Cerebellar cortex (tissue), 1 donor: ENCODE measurements around the gene PCSK9.
"Not testable (repeated sequence)": the region's sequence is repeated elsewhere in the genome, so short reads cannot be mapped to it uniquely, and the experiment has no call there.

ENCODE experiments used
- DNase-seq: peaks from one replicate; pipeline ENCODE4 v3.0.0-alpha.2; 2015; ENCODE audit warnings: low spot score

Gene PCSK9

GRCh38 chr1:55081188-55081904 is 42.0 kb downstream of the PCSK9 start:
- DNase-seq = no peak

- DNase-seq = no peak
These were observed 42.6 kb downstream of the PCSK9 start for GRCh38 chr1:55081905-55082296.

GRCh38 chr1:55084257-55084656 is 44.9 kb downstream of the PCSK9 start:
- DNase-seq = no peak

GRCh38 chr1:55087439-55087838 is 48.1 kb downstream of the PCSK9 start:
- no peak for DNase-seq

- DNase-seq = no peak
These were observed 49.1 kb downstream of the PCSK9 start for GRCh38 chr1:55088413-55088812.

- no peak for DNase-seq
These were observed 50.3 kb downstream of the PCSK9 start for GRCh38 chr1:55089683-55090082.

GRCh38 chr1:55092475-55092874 is 53.1 kb downstream of the PCSK9 start:
- DNase-seq = no peak

GRCh38 chr1:55095095-55095494 is 55.7 kb downstream of the PCSK9 start:
- DNase-seq = no peak

- DNase-seq = no peak
These were observed 64.5 kb downstream of the PCSK9 start for GRCh38 chr1:55103891-55104290.

GRCh38 chr1:55107101-55107500 is 67.8 kb downstream of the PCSK9 start:
- no peak for DNase-seq

GRCh38 chr1:55109005-55109404 is 69.7 kb downstream of the PCSK9 start:
- not testable (repeated sequence) for DNase-seq
